K562 (cell line): Measurements from ENCODE around the gene CPM. TPM values are rescaled to one million over a fixed set of nuclear protein-coding genes. Genes with fewer than 3 reads are reported as not detected.

ENCODE experiments used
- ATAC-seq: fragments of 200-7000 bp; cut with Tn5 transposase; 3 replicates; pipeline ENCODE4 v1.9.1; 2020; ENCODE audit warnings: moderate library complexity
- BruUV-seq: library from RNA; stranded (reverse); fragments of 400-500 nt; replicated peaks from 2 replicates; lab custom pipeline; 2021; lab: Mats Ljungman, UMichigan
- CTCF ChIA-PET: fragments of 300-600 bp; formaldehyde crosslinking; extraction: SDS; loops from one replicate; lab custom pipeline; 2021; ENCODE audit warnings: low intra/inter-chr PET ratio; lab: Yijun Ruan, JAX
- POLR2A ChIA-PET: fragments of 300-600, 350-650 bp; sonication (Branson Sonifier 250); formaldehyde crosslinking; extraction: SDS; loops from one replicate; lab custom pipeline; 2021; ENCODE audit warnings: antibody characterized with exemption, inconsistent platforms; lab: Yijun Ruan, JAX
- DNase-seq, 4 experiments: peaks; one replicate each; pipeline versions ENCODE4 v3.0.0 to v3.0.0-alpha.2; 2011 to 2018; ENCODE audit warnings: low spot score in 3 of 4, mixed read lengths in 3 of 4; ENCODE audit errors: extremely low read depth in 1 of 4
- FAIRE-seq: peaks from 2 replicates; lab custom pipeline; 2011; peaks lifted over from hg19 to GRCh38; lab: Jason Lieb, UNC
- H2AFZ ChIP-seq: 2 replicates; pipeline ENCODE4 v1.6.0; 2011; ENCODE audit warnings: low read depth, low read length, control low read depth, inconsistent platforms
- H3K27ac ChIP-seq: fragments of 200-600 bp; 3 replicates; pipeline ENCODE4 v1.8.0; 2011; ENCODE audit warnings: low read depth, mild to moderate bottlenecking, control low read depth, inconsistent platforms, low read length, moderate library complexity, mixed read lengths; ENCODE audit errors: extremely low read depth
- H3K27me3 ChIP-seq, 2 experiments: fragments of 300-600 bp in 1 of 2; 2 replicates in 1 of 2; 3 replicates in 1 of 2; pipeline versions ENCODE4 v1.6.0 to v1.8.0; 2011; ENCODE audit warnings: inconsistent platforms in 2 of 2, low read length in 2 of 2, mild to moderate bottlenecking in 1 of 2, mixed read lengths in 1 of 2, moderate library complexity in 1 of 2; ENCODE audit not compliant: control insufficient read depth in 2 of 2, insufficient read depth in 2 of 2
- H3K36me3 ChIP-seq: fragments of 300-600 bp; 3 replicates; pipeline ENCODE4 v1.8.0; 2011; ENCODE audit warnings: mild to moderate bottlenecking, low read length, inconsistent platforms; ENCODE audit not compliant: control insufficient read depth, insufficient read depth
- H3K4me1 ChIP-seq, 2 experiments: fragments of 200-600 bp in 1 of 2; replicated peaks in 1 of 2; 2 replicates in 1 of 2; 3 replicates in 1 of 2; pipeline versions ENCODE4 v1.5.1 to v1.8.0; 2011; ENCODE audit warnings: inconsistent platforms in 2 of 2, low read length in 2 of 2, mild to moderate bottlenecking in 1 of 2, mixed read lengths in 1 of 2, moderate library complexity in 1 of 2; ENCODE audit not compliant: control insufficient read depth in 2 of 2, insufficient read depth in 2 of 2
- H3K4me2 ChIP-seq: 2 replicates; pipeline ENCODE4 v1.6.1; 2011; ENCODE audit warnings: low read length, control low read depth, inconsistent platforms, mixed read lengths; ENCODE audit not compliant: insufficient read depth
- H3K4me3 ChIP-seq: fragments of 200-600 bp; sonication (generic), shearing (Covaris generic); 2 replicates; pipeline ENCODE4 v1.5.1; 2016; ENCODE audit warnings: control low read depth, inconsistent platforms
- H3K79me2 ChIP-seq: fragments of 200-600 bp; 3 replicates; pipeline ENCODE4 v1.8.0; 2011; ENCODE audit warnings: low read length, inconsistent platforms; ENCODE audit not compliant: control insufficient read depth, insufficient read depth
- H3K9ac ChIP-seq, 2 experiments: 2 replicates each; pipeline versions ENCODE4 v1.6.0 to v1.6.1; 2011; ENCODE audit warnings: low read depth in 2 of 2, low read length in 2 of 2, control low read depth in 1 of 2, inconsistent platforms in 1 of 2, mild to moderate bottlenecking in 1 of 2, mixed read lengths in 1 of 2; ENCODE audit not compliant: insufficient read depth in 1 of 2
- H3K9me1 ChIP-seq: one replicate; pipeline ENCODE4 v1.6.0; 2011; ENCODE audit warnings: inconsistent platforms, mild to moderate bottlenecking, low read length, moderate library complexity; ENCODE audit not compliant: control insufficient read depth, insufficient read depth
- H3K9me3 ChIP-seq: replicated peaks from 2 replicates; pipeline ENCODE4 v1.5.1; 2011; ENCODE audit warnings: low read depth, low read length, inconsistent platforms; ENCODE audit not compliant: control insufficient read depth, insufficient read depth
- H4K20me1 ChIP-seq: replicated peaks from 2 replicates; pipeline ENCODE4 v1.6.1; 2011; ENCODE audit warnings: low read length, inconsistent platforms, mixed read lengths; ENCODE audit not compliant: control insufficient read depth, insufficient read depth
- C11orf30 ChIP-seq: fragments of 450-650 bp; IDR thresholded peaks from 2 replicates; pipeline ENCODE4 v1.6.1; 2016; ENCODE audit warnings: low read depth, mild to moderate bottlenecking
- CCNT2 ChIP-seq: IDR thresholded peaks from 2 replicates; pipeline ENCODE4 v1.6.1; 2011; ENCODE audit warnings: borderline replicate concordance, low read depth, mild to moderate bottlenecking, moderate library complexity, mixed read lengths, low read length; ENCODE audit not compliant: insufficient read length; ENCODE audit errors: extremely low read depth
- MAFF ChIP-seq: IDR thresholded peaks from 2 replicates; pipeline ENCODE4 v1.6.1; 2012; ENCODE audit warnings: low read length, improper control_type of control experiment
- MAFG ChIP-seq: fragments of 450-650 bp; conservative IDR thresholded peaks from 2 replicates; pipeline ENCODE4 v1.6.1; 2016; ENCODE audit warnings: missing genetic modification characterization, missing compliant biosample characterization
- MAFK ChIP-seq: IDR thresholded peaks from 2 replicates; pipeline ENCODE4 v1.6.1; 2011; ENCODE audit warnings: low read length, improper control_type of control experiment
- POLR2B ChIP-seq: fragments of 450-650 bp; IDR thresholded peaks from 2 replicates; pipeline ENCODE4 v1.6.1; 2018; ENCODE audit warnings: low read depth; ENCODE audit not compliant: partially characterized antibody
- ZNF316 ChIP-seq: fragments of 450-650 bp; IDR thresholded peaks from 2 replicates; pipeline ENCODE4 v1.6.1; 2016
- WGBS: fragments of 100-300 bp; shearing (Covaris generic); methylation state at CpG from one replicate; pipeline ENCODE4 v1.1.6; 2016; ENCODE audit warnings: low coverage, mixed read lengths; ENCODE audit not compliant: insufficient coverage; ENCODE audit errors: missing lambda C conversion rate; 5-methylcytosine and 5-hydroxymethylcytosine counted together
- in situ Hi-C: fragments of 300-500 bp; cut with MboI; formaldehyde crosslinking; loops from 4 replicates; pipeline ENCODE4 v1.15.0; 2018; ENCODE audit warnings: inconsistent platforms, mixed read lengths
- intact Hi-C: fragments of 100-400 bp; cut with micrococcal nuclease; formaldehyde crosslinking; loops from 2 replicates; pipeline ENCODE4 v1.14.2; 2022
- polyA plus RNA-seq, 8 experiments: library from polyadenylated mRNA; depleted of rRNA in 4 of 8; stranded (reverse) in 5 of 8; unstranded in 3 of 8; fragments of >200 nt; fragmentation: Nextera tagmentation in 2 of 8; fragmentation: Illumina TruSeq in 1 of 8; extraction: Ambion mirVana in 2 of 8; extraction: Trizol in 1 of 8; gene quantifications; 2 replicates each; pipeline versions ENCODE4 v1.2.1 to v1.2.3, GENCODE V29; 2011 to 2014; ENCODE audit warnings: inconsistent platforms in 1 of 8, missing spikeins in 1 of 8
- total RNA-seq, 7 experiments: library from RNA; depleted of rRNA in 6 of 7; stranded (reverse); fragments of >200 nt in 6 of 7; fragmentation: Illumina TruSeq in 2 of 7; extraction: Trizol in 2 of 7; gene quantifications; 2 replicates each; pipeline versions ENCODE4 v1.2.1 to v1.2.3, GENCODE V29; 2011 to 2021; ENCODE audit warnings: low replicate concordance in 1 of 7
- TF ChIP-seq, protein P1 (sequence below), 2 experiments: fragments of 450-650 bp in 1 of 2; IDR thresholded peaks; 2 replicates each; pipeline ENCODE4 v1.6.1; 2011 to 2017; ENCODE audit warnings: low read depth in 2 of 2, antibody characterized with exemption in 1 of 2, borderline replicate concordance in 1 of 2, low read length in 1 of 2, mild to moderate bottlenecking in 1 of 2, mixed read lengths in 1 of 2; ENCODE audit not compliant: control insufficient read depth in 1 of 2

Gene CPM
- total and polyA plus RNA-seq, 9 of the 15 experiments (the other 6 are each of a cell fraction or from before 2014, with no cell fraction given), result 0.31 TPM; not detected in 8

DNA sequence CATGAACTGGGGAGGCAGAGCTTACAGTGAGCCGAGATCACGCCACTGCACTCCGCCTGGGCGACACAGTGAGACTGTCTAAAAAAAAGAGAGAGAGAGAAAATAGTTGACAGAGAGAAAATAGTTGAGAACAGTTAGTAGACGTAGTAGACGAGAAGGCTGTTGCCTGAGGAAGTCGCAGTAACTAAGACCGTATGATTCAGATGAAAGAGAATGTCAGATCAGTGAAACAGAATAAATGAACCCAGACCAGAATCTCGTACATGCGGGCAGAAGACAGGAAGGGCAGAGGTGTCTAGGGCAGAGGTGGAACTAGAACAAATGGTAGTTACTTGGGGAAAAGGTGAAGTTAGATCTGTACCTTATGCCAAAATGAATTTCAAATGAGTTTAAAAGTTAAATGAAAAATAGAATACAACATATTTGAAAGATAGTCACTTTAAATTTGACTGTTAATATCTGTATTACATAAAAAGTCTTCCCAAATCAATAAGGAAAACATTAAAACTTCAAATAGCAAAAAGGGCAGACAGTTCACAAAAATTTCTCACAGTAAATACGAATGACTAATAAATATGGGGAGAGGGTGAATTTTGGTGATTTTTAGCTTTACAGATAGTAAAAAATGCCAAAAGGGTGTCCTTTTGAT, 107.3 kb downstream of the CPM start:
- H3K36me3 ChIP-seq, result peaks cover 91% of the 10 kb centered on the region
- no TSS peak for BruUV-seq

DNA sequence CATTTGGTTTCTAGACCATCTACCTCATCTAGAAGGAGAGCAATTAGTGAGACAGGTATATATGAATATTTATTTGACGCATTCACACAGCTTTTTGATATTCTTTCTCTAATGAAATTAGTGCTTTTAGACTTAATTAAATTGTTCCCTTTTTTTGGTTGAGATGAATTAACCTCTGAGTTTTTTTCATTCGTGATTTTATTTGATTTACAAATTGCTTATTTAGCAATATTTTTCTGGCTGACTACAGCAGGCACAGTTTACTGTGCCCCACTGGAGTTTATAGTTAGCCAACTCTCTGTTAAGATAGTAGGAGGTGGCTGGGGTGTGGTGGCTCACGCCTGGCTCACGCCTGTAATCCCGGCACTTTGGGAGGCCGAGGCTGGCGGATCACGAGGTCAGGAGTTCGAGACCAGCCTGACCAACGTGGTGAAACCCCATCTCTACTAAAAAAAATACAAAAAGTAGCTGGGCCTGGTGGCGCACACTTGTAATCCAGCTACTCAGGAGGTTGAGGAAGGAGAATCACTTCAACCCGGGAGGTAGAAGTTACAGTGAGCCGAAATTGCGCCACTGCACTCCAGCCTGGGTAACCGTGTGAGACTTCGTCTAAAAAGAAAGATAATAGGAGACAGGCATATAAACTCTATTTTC, 108.2 kb downstream of the CPM start:
- H3K4me2 ChIP-seq, result no peak overlapping the region
- ATAC-seq (no peak), FAIRE-seq (no peak), DNase-seq (no peak)
- H3K4me1 ChIP-seq, result no peaks in the 10 kb centered on the region
- CTCF ChIA-PET, result no interaction called here
- H3K27me3 ChIP-seq, result no peaks in the 10 kb centered on the region
- WGBS, result 94% methylated on average over 16 of the region's 16 CpGs
- H2AFZ ChIP-seq, result no peak overlapping the region
- H3K9ac ChIP-seq, result no peak overlapping the region
- peaks cover 20% of the 10 kb centered on the region; the same call in 2 of the 3 replicates for H3K79me2 ChIP-seq
- H3K27ac ChIP-seq, result no peak overlapping the region
- in situ Hi-C loops (no loop called here), intact Hi-C loops (no loop called here)
- no peaks in the 10 kb centered on the region for H4K20me1 ChIP-seq
- peak; percentile 88 for TF ChIP-seq ZNF316
- TF ChIP-seq MAFG (tag), result peak; percentile 69
- TF ChIP-seq, protein P1, sequence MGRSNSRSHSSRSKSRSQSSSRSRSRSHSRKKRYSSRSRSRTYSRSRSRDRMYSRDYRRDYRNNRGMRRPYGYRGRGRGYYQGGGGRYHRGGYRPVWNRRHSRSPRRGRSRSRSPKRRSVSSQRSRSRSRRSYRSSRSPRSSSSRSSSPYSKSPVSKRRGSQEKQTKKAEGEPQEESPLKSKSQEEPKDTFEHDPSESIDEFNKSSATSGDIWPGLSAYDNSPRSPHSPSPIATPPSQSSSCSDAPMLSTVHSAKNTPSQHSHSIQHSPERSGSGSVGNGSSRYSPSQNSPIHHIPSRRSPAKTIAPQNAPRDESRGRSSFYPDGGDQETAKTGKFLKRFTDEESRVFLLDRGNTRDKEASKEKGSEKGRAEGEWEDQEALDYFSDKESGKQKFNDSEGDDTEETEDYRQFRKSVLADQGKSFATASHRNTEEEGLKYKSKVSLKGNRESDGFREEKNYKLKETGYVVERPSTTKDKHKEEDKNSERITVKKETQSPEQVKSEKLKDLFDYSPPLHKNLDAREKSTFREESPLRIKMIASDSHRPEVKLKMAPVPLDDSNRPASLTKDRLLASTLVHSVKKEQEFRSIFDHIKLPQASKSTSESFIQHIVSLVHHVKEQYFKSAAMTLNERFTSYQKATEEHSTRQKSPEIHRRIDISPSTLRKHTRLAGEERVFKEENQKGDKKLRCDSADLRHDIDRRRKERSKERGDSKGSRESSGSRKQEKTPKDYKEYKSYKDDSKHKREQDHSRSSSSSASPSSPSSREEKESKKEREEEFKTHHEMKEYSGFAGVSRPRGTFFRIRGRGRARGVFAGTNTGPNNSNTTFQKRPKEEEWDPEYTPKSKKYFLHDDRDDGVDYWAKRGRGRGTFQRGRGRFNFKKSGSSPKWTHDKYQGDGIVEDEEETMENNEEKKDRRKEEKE (IDR thresholded peaks at IDR 0.05; ENCODE audit: borderline replicate concordance in 1 of 2, control insufficient read depth in 1 of 2, low read depth in 2 of 2, low read length in 1 of 2), result no peak
- peak; percentile 58; the same call in 1 of the 2 replicates for TF ChIP-seq MAFK
- peak; percentile 76 for TF ChIP-seq MAFF
- TF ChIP-seq C11orf30, result peak; percentile 72
- H3K9me3 ChIP-seq, result no peaks in the 10 kb centered on the region
- H3K4me3 ChIP-seq, result no peak overlapping the region
- no peaks in the 10 kb centered on the region for H3K9me1 ChIP-seq
- no TSS peak for BruUV-seq
- POLR2A ChIA-PET, result interaction anchor here (0.8 kb wide), 1 partner anchor 332 kb away, joined by 3 read pairs; no protein-coding TSS in a partner anchor
- H3K36me3 ChIP-seq, result peaks cover 91% of the 10 kb centered on the region

More for the DNA sequence above, 107.3 kb downstream of the CPM start:
- ATAC-seq, result no peak
- intact Hi-C loops, result no loop called here
- H3K4me3 ChIP-seq, result no peak overlapping the region
- no peaks in the 10 kb centered on the region for H3K9me1 ChIP-seq
- in situ Hi-C loops, result no loop called here
- H2AFZ ChIP-seq, result no peak overlapping the region
- no peak for FAIRE-seq
- H3K9ac ChIP-seq, result no peak overlapping the region
- DNase-seq, result no peak
- H3K27ac ChIP-seq, result no peak overlapping the region
- ChIA-PET POLR2A (no interaction called here), CTCF (no interaction called here)
- no peaks in the 10 kb centered on the region for H3K27me3 ChIP-seq
- H3K4me2 ChIP-seq, result no peak overlapping the region
- no peaks in the 10 kb centered on the region for H4K20me1 ChIP-seq
- no peaks in the 10 kb centered on the region for H3K4me1 ChIP-seq
- TF ChIP-seq POLR2B (peak; percentile 54), CCNT2 (no peak)
- H3K79me2 ChIP-seq, result peaks cover 15% of the 10 kb centered on the region; the same call in 2 of the 3 replicates
- H3K9me3 ChIP-seq, result no peaks in the 10 kb centered on the region
- WGBS, result 84% methylated on average over 7 of the region's 11 CpGs
